H1 (cell line): ENCODE measurements around the gene RPN2. TPM values are rescaled to one million over a fixed set of nuclear protein-coding genes. Genes with fewer than 3 reads are reported as not detected.

Experiments used
- CTCF ChIA-PET: fragments of 300-600 bp; sonication (Branson Sonifier 250); formaldehyde crosslinking; loops from one replicate; lab custom pipeline; 2021; ENCODE audit not compliant: partially characterized antibody; lab: Charles Lee
- POLR2A ChIA-PET: fragments of 300-600 bp; sonication (Branson Sonifier 250); formaldehyde crosslinking; loops from one replicate; lab custom pipeline; 2021; ENCODE audit warnings: inconsistent platforms; ENCODE audit not compliant: partially characterized antibody; lab: Charles Lee
- DNase-seq, 2 experiments: peaks; one replicate each; pipeline versions ENCODE4 v3.0.0 to v3.0.0-alpha.2; 2010 to 2022; ENCODE audit warnings: low spot score in 2 of 2, low read depth in 1 of 2, mixed read lengths in 1 of 2
- FAIRE-seq: peaks from 2 replicates; lab custom pipeline; 2011; peaks lifted over from hg19 to GRCh38; lab: Jason Lieb, UNC
- H2AFZ ChIP-seq: 2 replicates; pipeline ENCODE4 v1.8.1; 2012; ENCODE audit warnings: low read length, inconsistent platforms
- H2AK5ac ChIP-seq: 2 replicates; pipeline ENCODE4 v1.6.1; 2013; ENCODE audit warnings: low read depth, low read length
- H2BK120ac ChIP-seq: replicated peaks from 2 replicates; pipeline ENCODE3; 2013; ENCODE audit warnings: low read depth, low read length, inconsistent platforms
- H2BK12ac ChIP-seq: 2 replicates; pipeline ENCODE4 v1.6.1; 2013; ENCODE audit warnings: low read depth, low read length
- H2BK15ac ChIP-seq: 2 replicates; pipeline ENCODE4 v1.6.1; 2013; ENCODE audit warnings: low read length
- H2BK20ac ChIP-seq: 2 replicates; pipeline ENCODE4 v1.6.1; 2013; ENCODE audit warnings: low read length
- H2BK5ac ChIP-seq: 2 replicates; pipeline ENCODE4 v1.6.1; 2013; ENCODE audit warnings: low read depth, low read length
- H3K14ac ChIP-seq: 2 replicates; pipeline ENCODE4 v1.6.1; 2013; ENCODE audit warnings: inconsistent platforms; ENCODE audit not compliant: insufficient read length
- H3K18ac ChIP-seq: 2 replicates; pipeline ENCODE4 v1.6.1; 2013; ENCODE audit warnings: low read length; ENCODE audit errors: extremely low read depth
- H3K23ac ChIP-seq: 2 replicates; pipeline ENCODE4 v1.6.1; 2013; ENCODE audit warnings: inconsistent platforms; ENCODE audit not compliant: insufficient read length
- H3K23me2 ChIP-seq: 2 replicates; pipeline ENCODE4 v1.6.1; 2013; ENCODE audit warnings: low read depth, low read length
- H3K27ac ChIP-seq: 2 replicates; pipeline ENCODE4 v1.6.1; 2011; ENCODE audit warnings: low read depth, low read length, inconsistent platforms
- H3K27me3 ChIP-seq, 4 experiments: replicated peaks in 1 of 4; 1 replicate in 1 of 4; 2 replicates in 3 of 4; pipeline versions ENCODE4 v1.6.1 to v1.8.1; 2011 to 2013; ENCODE audit warnings: low read length in 3 of 4, mild to moderate bottlenecking in 3 of 4, inconsistent platforms in 2 of 4, mixed read lengths in 2 of 4, moderate library complexity in 1 of 4; ENCODE audit not compliant: control insufficient read depth in 3 of 4, insufficient read depth in 3 of 4; ENCODE audit errors: extremely low read depth in 1 of 4
- H3K36me3 ChIP-seq, 4 experiments: 2 replicates each; pipeline versions ENCODE4 v1.6.1 to v1.8.1; 2011 to 2013; ENCODE audit warnings: mild to moderate bottlenecking in 4 of 4, low read length in 3 of 4, moderate library complexity in 2 of 4, control low read depth in 1 of 4, inconsistent platforms in 1 of 4; ENCODE audit not compliant: insufficient read depth in 4 of 4, control insufficient read depth in 2 of 4
- H3K4ac ChIP-seq: replicated peaks from 2 replicates; pipeline ENCODE3; 2013; ENCODE audit warnings: low read length, low read depth, mixed read lengths, inconsistent platforms; ENCODE audit not compliant: insufficient read length
- H3K4me1 ChIP-seq, 4 experiments: replicated peaks in 1 of 4; 1 replicate in 1 of 4; 2 replicates in 3 of 4; pipeline versions ENCODE4 v1.6.1 to v1.8.1; 2011 to 2013; ENCODE audit warnings: low read length in 3 of 4, inconsistent platforms in 2 of 4, mixed read lengths in 1 of 4; ENCODE audit not compliant: insufficient read depth in 4 of 4, control insufficient read depth in 3 of 4
- H3K4me2 ChIP-seq, 2 experiments: 2 replicates each; pipeline versions ENCODE4 v1.6.1 to v1.8.1; 2011 to 2013; ENCODE audit warnings: low read depth in 2 of 2, low read length in 2 of 2, control low read depth in 1 of 2, inconsistent platforms in 1 of 2, mild to moderate bottlenecking in 1 of 2; ENCODE audit not compliant: insufficient read depth in 1 of 2
- H3K4me3 ChIP-seq, 4 experiments: fragments of 200-600, 300-600 bp in 1 of 4; sonication (generic), shearing (Covaris generic), sonication (Bioruptor Twin) in 1 of 4; 2 replicates each; pipeline versions ENCODE4 v1.5.1 to v1.8.1; 2011 to 2016; ENCODE audit warnings: low read length in 4 of 4, low read depth in 3 of 4, control low read depth in 2 of 4, inconsistent platforms in 2 of 4, mild to moderate bottlenecking in 2 of 4, mixed read lengths in 1 of 4, moderate library complexity in 1 of 4; ENCODE audit not compliant: insufficient read depth in 2 of 4; ENCODE audit errors: extremely low read depth in 1 of 4
- H3K56ac ChIP-seq: replicated peaks from 2 replicates; pipeline ENCODE3; 2013; ENCODE audit warnings: low read depth, mild to moderate bottlenecking, mixed read lengths, low read length, inconsistent platforms; ENCODE audit not compliant: insufficient read length
- H3K79me1 ChIP-seq: 2 replicates; pipeline ENCODE4 v1.6.1; 2013; ENCODE audit warnings: low read depth, low read length, control low read depth
- H3K79me2 ChIP-seq, 2 experiments: 2 replicates each; pipeline versions ENCODE4 v1.6.1 to v1.8.1; 2012 to 2013; ENCODE audit warnings: low read length in 2 of 2, mild to moderate bottlenecking in 2 of 2, inconsistent platforms in 1 of 2; ENCODE audit not compliant: insufficient read depth in 2 of 2, control insufficient read depth in 1 of 2
- H3K9ac ChIP-seq, 4 experiments: replicated peaks in 1 of 4; 1 replicate in 1 of 4; 2 replicates in 3 of 4; pipeline versions ENCODE4 v1.6.1 to v1.8.1; 2011 to 2013; ENCODE audit warnings: low read depth in 3 of 4, low read length in 3 of 4, control low read depth in 2 of 4, mild to moderate bottlenecking in 2 of 4, moderate library complexity in 2 of 4, inconsistent platforms in 1 of 4; ENCODE audit errors: extremely low read depth in 1 of 4
- H3K9me3 ChIP-seq, 2 experiments: 2 replicates each; pipeline versions ENCODE4 v1.6.1 to v1.8.1; 2012 to 2013; ENCODE audit warnings: mild to moderate bottlenecking in 2 of 2, moderate library complexity in 2 of 2, control low read depth in 1 of 2, inconsistent platforms in 1 of 2, low read depth in 1 of 2, low read length in 1 of 2, mixed read lengths in 1 of 2; ENCODE audit not compliant: insufficient read depth in 2 of 2
- H4K20me1 ChIP-seq, 2 experiments: replicated peaks in 1 of 2; 2 replicates each; pipeline versions ENCODE3 to v1.8.1; 2011 to 2013; ENCODE audit warnings: inconsistent platforms in 2 of 2, low read length in 2 of 2, mild to moderate bottlenecking in 1 of 2; ENCODE audit not compliant: insufficient read depth in 2 of 2, control insufficient read depth in 1 of 2
- H4K5ac ChIP-seq: 2 replicates; pipeline ENCODE4 v1.6.1; 2013; ENCODE audit warnings: low read length, low read depth, mixed read lengths, inconsistent platforms; ENCODE audit not compliant: insufficient read length
- H4K8ac ChIP-seq: 2 replicates; pipeline ENCODE4 v1.8.0; 2013; ENCODE audit warnings: mild to moderate bottlenecking, moderate library complexity, low read length, inconsistent platforms; ENCODE audit not compliant: insufficient read depth; ENCODE audit errors: extremely low read depth
- H4K91ac ChIP-seq: replicated peaks from 2 replicates; pipeline ENCODE3; 2013; ENCODE audit warnings: low read length, mixed read lengths, inconsistent platforms; ENCODE audit not compliant: insufficient read length
- ATF3 ChIP-seq: IDR thresholded peaks from 2 replicates; pipeline ENCODE4 v1.6.1; 2011; ENCODE audit warnings: low read depth, mild to moderate bottlenecking, low read length; ENCODE audit not compliant: insufficient read depth
- KDM5A ChIP-seq: fragments of 200-600 bp; IDR thresholded peaks from 2 replicates; pipeline ENCODE4 v1.7.1; 2012; ENCODE audit warnings: mild to moderate bottlenecking, low read length, inconsistent platforms, mixed read lengths
- MAX ChIP-seq: IDR thresholded peaks from 2 replicates; pipeline ENCODE4 v1.6.1; 2012; ENCODE audit warnings: inconsistent platforms
- POLR2AphosphoS5 ChIP-seq: IDR thresholded peaks from 2 replicates; pipeline ENCODE4 v1.6.1; 2011; ENCODE audit warnings: low read depth, low read length
- RNF2 ChIP-seq: fragments of 200-900, 300-1000 bp; sonication (generic); IDR thresholded peaks from 2 replicates; pipeline ENCODE4 v1.7.1; 2016; ENCODE audit warnings: borderline replicate concordance, low read depth, mild to moderate bottlenecking, antibody characterized with exemption, low read length; ENCODE audit not compliant: poor library complexity, severe bottlenecking; ENCODE audit errors: missing control alignments
- SIN3A ChIP-seq, 2 experiments: IDR thresholded peaks in 1 of 2; conservative IDR thresholded peaks in 1 of 2; 2 replicates each; pipeline ENCODE4 v1.6.1; 2011 to 2012; ENCODE audit warnings: low read length in 2 of 2, improper control_type of control experiment in 1 of 2, low read depth in 1 of 2, mild to moderate bottlenecking in 1 of 2
- SUZ12 ChIP-seq: fragments of 200-600 bp; sonication (generic); IDR thresholded peaks from 2 replicates; pipeline ENCODE4 v1.6.1; 2012; ENCODE audit warnings: mild to moderate bottlenecking, inconsistent platforms, low read length, moderate library complexity, mixed read lengths
- TCF12 ChIP-seq: IDR thresholded peaks from 2 replicates; pipeline ENCODE4 v1.6.1; 2011; ENCODE audit warnings: low read depth, mild to moderate bottlenecking, low read length
- WGBS, 2 experiments: shearing (Covaris generic) in 1 of 2; methylation state at CpG; one replicate each; pipeline versions ENCODE4 v1.1.6 to v1.1.7; 2013 to 2015; ENCODE audit warnings: low lambda C conversion rate in 2 of 2, mixed read lengths in 2 of 2, inconsistent platforms in 1 of 2, low coverage in 1 of 2, missing lambda C conversion rate in 1 of 2; ENCODE audit not compliant: insufficient replicate concordance in 2 of 2, insufficient coverage in 1 of 2, insufficient read length in 1 of 2; ENCODE audit errors: extremely low coverage in 1 of 2, missing lambda C conversion rate in 1 of 2; 5-methylcytosine and 5-hydroxymethylcytosine counted together
- polyA plus RNA-seq, 7 experiments: library from polyadenylated mRNA; depleted of rRNA in 3 of 7; stranded (reverse) in 5 of 7; unstranded in 2 of 7; fragments of >200 nt in 5 of 7; fragments of 200-250 nt in 2 of 7; gene quantifications; 1 replicate in 5 of 7; 2 replicates in 1 of 7; 4 replicates in 1 of 7; pipeline versions ENCODE4 v1.2.1 to v1.2.3, GENCODE V29; 2011 to 2013; ENCODE audit warnings: missing spikeins in 2 of 7, mixed read lengths in 2 of 7
- total RNA-seq: library from RNA; stranded (reverse); fragmentation: NEBNext Ultra II Directional; extraction: Animal tissue kit (Norgen Biotek cat#: 25700); gene quantifications from 2 replicates; pipeline ENCODE4 v1.2.1, GENCODE V29; 2021

Gene RPN2
- total and polyA plus RNA-seq, 2 of the 8 experiments (the other 6 are each of a cell fraction or from before 2014, with no cell fraction given) = 236 to 379 TPM

- Histone ChIP-seq H3K4me3 (no peak overlapping the region), H3K79me2 (peaks cover 16 to 88% of the 10 kb centered on the region in 2 experiments), H3K14ac (no peak overlapping the region), H2AFZ (no peak overlapping the region), H3K18ac (no peak overlapping the region), H2BK5ac (no peak overlapping the region), H2BK12ac (no peak overlapping the region), H4K20me1 (peaks cover 12 to 14% of the 10 kb centered on the region in 2 experiments), H3K9me3 (no peaks in the 10 kb centered on the region), H3K79me1 (no peaks in the 10 kb centered on the region), H3K36me3 (peaks cover 17 to 60% (median 30%) of the 10 kb centered on the region in 4 experiments; a peak in 7 of 8 replicates), H4K8ac (no peak overlapping the region), H3K27me3 (no peaks in the 10 kb centered on the region), H3K23ac (no peak overlapping the region), H3K4me1 (peaks cover 0 to under 1% (median 0%) of the 10 kb centered on the region in 4 experiments; a peak in 3 of 7 replicates), H3K56ac (no peak overlapping the region), H2BK20ac (no peak overlapping the region), H3K4me2 (no peak overlapping the region), H3K4ac (no peak overlapping the region), H2BK120ac (no peak overlapping the region), H2AK5ac (no peak overlapping the region), H2BK15ac (no peak overlapping the region), H4K91ac (no peak overlapping the region), H4K5ac (no peak overlapping the region), H3K27ac (no peak overlapping the region), H3K23me2 (no peaks in the 10 kb centered on the region), H3K9ac (no peak overlapping the region; a peak in 1 of 7 replicates)
- DNase-seq (no peak), FAIRE-seq (no peak)
- 98% methylated on average over 5 of the region's 5 CpGs; no CpG with 5 or more reads in 1 of the 2 experiments for WGBS, 2 experiments
- ChIA-PET CTCF (no interaction called here), POLR2A (no interaction called here)
- TF ChIP-seq SUZ12 (no peak), ATF3 (no peak), TCF12 (no peak), SIN3A (conservative IDR thresholded peaks at IDR 0.05 in 1 of 2, IDR thresholded peaks at IDR 0.05 in 1 of 2; ENCODE audit: low read depth in 1 of 2, low read length in 2 of 2) (no peak), POLR2AphosphoS5 (no peak), RNF2 (no peak), MAX (no peak), KDM5A (no peak)
Measured at GRCh38 chr20:37185686-37186085, 6.6 kb downstream of the RPN2 start.
